ENCODE results near the gene BCKDHB. TPM values are rescaled to one million over a fixed set of nuclear protein-coding genes. Genes with fewer than 3 reads are reported as not detected.
"Not testable (repeated sequence)": the region's sequence is repeated elsewhere in the genome, so short reads cannot be mapped to it uniquely, and the experiment has no call there.

The BCKDHB gene
- total RNA-seq: 10 to 100 TPM; 16.4 to 18.8 TPM

DNA sequence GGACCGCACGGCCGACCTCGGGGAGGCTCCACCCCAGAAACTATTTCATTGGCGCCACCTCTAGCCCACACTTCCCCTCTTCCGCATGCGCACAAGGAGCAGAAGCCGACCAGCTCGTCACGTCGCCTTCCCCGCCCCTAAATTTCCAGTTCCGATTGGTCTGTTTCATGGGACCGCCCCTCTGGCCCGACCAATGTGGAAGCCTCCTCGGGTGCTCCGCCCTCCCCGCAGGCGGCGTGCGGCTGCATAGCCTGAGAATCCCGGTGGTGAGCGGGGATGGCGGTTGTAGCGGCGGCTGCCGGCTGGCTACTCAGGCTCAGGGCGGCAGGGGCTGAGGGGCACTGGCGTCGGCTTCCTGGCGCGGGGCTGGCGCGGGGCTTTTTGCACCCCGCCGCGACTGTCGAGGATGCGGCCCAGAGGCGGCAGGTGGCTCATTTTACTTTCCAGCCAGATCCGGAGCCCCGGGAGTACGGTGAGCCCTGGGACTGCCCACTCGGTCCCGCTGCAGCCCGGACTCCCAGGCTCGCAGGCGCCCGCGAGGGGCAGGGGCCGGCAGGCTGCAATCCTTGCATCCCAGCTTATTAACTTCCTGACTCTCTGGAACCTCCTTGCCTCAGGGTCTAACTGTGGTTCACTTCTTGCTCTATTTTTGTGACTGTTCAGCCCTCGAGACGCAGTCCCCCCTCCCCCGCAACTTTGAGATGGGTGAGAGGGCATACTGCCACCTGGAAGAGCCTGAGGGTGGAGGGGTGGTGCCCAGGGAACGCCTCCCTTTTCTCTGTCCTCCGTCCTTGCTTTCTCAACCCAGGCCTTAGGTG is at the start of gene BCKDHB:
Gene BCKDHB (plus strand): TSS at position 254 of the 818 bp plus-strand sequence. CDS start 23 bp downstream, at position 277.
- Mint-ChIP-seq H3K27ac (peak within 1 kb of the TSS; percentile 91), H3K4me3 (peak within 1 kb of the TSS; percentile 80), H3K4me1 (peaks cover 21% of the 10 kb centered on the region), H3K9me3 (no peaks in the 10 kb centered on the region), H3K36me3 (ENCODE audit: low read depth) (peaks cover 1% of the 10 kb centered on the region), H3K27me3 (peaks cover 8% of the 10 kb centered on the region)
- CTCF ChIA-PET: interaction anchor here (0.8 to 1.5 kb wide), 6 partner anchors 9 to 1647 kb away, joined by 3 read pairs; no protein-coding TSS in a partner anchor
- POLR2A ChIA-PET: no interaction called here
- peak; percentile 99 for DNase-seq

DNA sequence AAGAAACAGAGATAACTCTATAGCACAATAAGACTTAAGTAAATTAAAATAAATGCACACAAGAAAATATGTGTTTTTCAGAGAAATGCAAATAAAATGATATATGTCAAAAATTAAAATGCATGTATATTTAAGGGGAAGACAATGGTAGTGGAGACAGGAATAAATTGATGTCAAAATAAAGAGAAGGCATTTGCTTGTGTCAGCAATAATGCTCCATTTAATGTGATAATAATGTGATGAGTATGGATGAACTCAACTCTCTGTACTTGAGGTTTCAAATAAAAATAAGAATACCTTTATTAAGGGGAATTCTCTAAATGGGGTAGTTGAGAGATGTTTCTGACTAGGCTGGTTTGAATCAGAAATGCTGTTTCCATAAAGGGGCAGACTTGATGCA is 45.7 kb upstream of the BCKDHB start:
- CTCF ChIA-PET: no interaction called here
- H3K27ac Mint-ChIP-seq: no peak overlapping the region
- POLR2A ChIA-PET: no interaction called here
- no peaks in the 10 kb centered on the region for H3K36me3 Mint-ChIP-seq (ENCODE audit: low read depth)
- H3K4me1 Mint-ChIP-seq: no peaks in the 10 kb centered on the region
- no peak for DNase-seq
- no peak overlapping the region for H3K4me3 Mint-ChIP-seq
- no peaks in the 10 kb centered on the region for H3K9me3 Mint-ChIP-seq
- H3K27me3 Mint-ChIP-seq: peaks cover 2% of the 10 kb centered on the region

DNA sequence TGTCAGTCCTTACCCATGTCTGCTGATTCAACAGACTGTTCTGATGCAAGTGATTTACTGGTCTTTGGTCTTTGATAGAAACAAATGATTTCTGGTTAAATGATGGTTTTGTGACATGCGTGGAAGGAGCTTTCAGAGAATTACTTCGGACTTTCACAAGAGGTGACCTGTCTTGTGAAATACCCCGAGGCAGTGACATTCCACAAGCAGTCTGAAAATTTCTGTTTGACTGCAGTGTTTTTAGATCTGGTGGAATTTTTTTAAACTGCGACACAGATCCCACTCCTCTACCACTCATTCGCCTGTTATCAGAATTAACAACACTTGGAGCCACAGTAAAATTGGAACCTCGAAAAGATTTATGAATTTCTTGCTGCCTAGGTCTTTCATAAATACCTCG is 38.3 kb upstream of the BCKDHB start:
- DNase-seq; H3K4me1 Mint-ChIP-seq; H3K9me3 Mint-ChIP-seq; H3K36me3 Mint-ChIP-seq (ENCODE audit: low read depth); H3K27ac Mint-ChIP-seq; H3K27me3 Mint-ChIP-seq; CTCF ChIA-PET; H3K4me3 Mint-ChIP-seq; POLR2A ChIA-PET: not testable (repeated sequence)

DNA sequence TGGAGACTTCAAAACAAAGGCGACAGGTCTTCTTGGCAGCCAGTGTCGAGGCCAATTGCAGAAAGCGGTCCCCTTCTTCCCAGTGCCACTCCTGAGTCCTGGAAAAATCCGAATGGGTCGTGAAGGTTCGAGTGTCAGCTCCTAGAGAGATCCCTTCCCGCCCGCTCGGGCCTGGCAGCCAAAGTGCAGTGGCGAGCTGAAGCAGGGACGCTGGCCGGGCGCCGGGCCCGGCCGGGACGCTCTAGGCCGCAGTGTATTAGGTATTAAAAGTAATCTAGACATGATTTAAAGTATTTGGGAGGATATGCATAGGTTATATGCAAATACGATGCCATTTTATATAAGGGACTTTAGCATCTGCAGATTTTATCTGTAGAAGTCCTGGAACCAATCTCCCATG is 36.0 kb upstream of the BCKDHB start:
- H3K27me3 Mint-ChIP-seq; CTCF ChIA-PET; DNase-seq; H3K9me3 Mint-ChIP-seq; H3K4me1 Mint-ChIP-seq; POLR2A ChIA-PET; H3K4me3 Mint-ChIP-seq; H3K27ac Mint-ChIP-seq; H3K36me3 Mint-ChIP-seq (ENCODE audit: low read depth): not testable (repeated sequence)

DNA sequence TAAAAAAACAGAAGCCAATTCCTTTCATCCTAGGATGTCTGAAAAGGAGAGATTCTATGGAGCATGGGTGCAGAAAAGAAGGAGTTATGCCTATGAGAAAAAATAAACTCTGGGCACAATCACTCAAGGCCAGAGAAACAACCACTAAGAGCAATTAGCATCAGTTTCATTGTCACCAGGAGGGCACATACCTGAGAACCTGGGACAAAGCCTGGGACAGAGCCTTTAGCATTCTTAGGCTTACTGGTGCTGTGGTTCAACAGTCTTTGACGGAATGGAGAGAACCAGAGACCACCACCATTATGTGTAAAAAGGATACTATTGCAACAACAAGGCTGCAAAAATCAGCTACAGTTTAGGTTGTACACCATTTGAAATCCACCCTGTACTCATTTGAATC is 29.4 kb upstream of the BCKDHB start:
- Mint-ChIP-seq H3K27me3 (peaks cover 2% of the 10 kb centered on the region), H3K27ac (no peak overlapping the region), H3K36me3 (ENCODE audit: low read depth) (no peaks in the 10 kb centered on the region), H3K4me3 (no peak overlapping the region), H3K4me1 (peaks cover 4% of the 10 kb centered on the region), H3K9me3 (no peaks in the 10 kb centered on the region)
- CTCF ChIA-PET: no interaction called here
- DNase-seq: no peak
- POLR2A ChIA-PET: no interaction called here

DNA sequence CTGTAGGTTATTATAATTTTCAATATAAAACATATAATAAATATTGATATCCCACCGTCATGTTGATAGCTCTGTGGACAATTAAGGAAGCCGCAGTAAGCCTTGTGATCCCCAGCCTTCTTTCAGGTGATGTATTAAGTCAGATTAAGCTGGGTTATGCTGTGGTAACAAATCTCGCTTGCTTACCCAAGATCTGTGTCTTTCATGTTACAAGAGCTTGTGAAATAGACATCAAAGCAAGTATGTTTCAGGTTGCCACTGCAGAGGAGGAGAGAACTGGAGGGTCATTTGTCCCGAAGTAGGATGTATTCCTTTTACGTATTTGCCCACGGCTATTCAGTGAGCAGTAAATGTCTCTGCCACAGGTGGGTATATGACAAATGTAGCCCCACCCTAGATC is 17.8 kb upstream of the BCKDHB start:
- DNase-seq: no peak
- H3K27ac Mint-ChIP-seq: no peak overlapping the region
- peaks cover 16% of the 10 kb centered on the region for H3K27me3 Mint-ChIP-seq
- no peaks in the 10 kb centered on the region for H3K4me1 Mint-ChIP-seq
- POLR2A ChIA-PET: no interaction called here
- H3K9me3 Mint-ChIP-seq: no peaks in the 10 kb centered on the region
- H3K4me3 Mint-ChIP-seq: no peak overlapping the region
- CTCF ChIA-PET: no interaction called here
- H3K36me3 Mint-ChIP-seq (ENCODE audit: low read depth): no peaks in the 10 kb centered on the region

DNA sequence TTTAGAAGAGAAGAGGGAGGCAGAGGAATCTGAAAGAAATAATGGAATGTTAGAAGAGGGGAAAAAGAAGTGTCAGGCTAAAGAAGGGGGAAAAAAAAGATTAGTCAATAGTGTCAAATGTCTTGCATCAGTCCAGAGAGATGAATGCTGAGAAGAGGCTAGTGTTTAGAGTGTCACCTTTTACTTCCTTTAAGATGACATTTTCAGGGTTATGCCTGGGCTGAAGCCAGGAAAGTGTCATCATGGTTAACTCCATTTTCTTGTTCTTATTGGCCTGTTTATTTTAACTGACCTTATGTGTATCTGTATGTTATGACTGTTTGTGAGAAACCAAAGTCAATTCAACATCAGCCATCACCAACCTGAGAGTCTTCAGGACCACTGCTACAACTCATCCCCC is 15.0 kb upstream of the BCKDHB start:
- ChIA-PET POLR2A (no interaction called here), CTCF (interaction anchor here (0.8 to 1.1 kb wide), 2 partner anchors 64 to 172 kb away, joined by 3 read pairs; no protein-coding TSS in a partner anchor)
- Mint-ChIP-seq H3K4me3 (no peak overlapping the region), H3K4me1 (peaks cover 10% of the 10 kb centered on the region), H3K27ac (no peak overlapping the region), H3K9me3 (no peaks in the 10 kb centered on the region), H3K36me3 (ENCODE audit: low read depth) (no peaks in the 10 kb centered on the region), H3K27me3 (peaks cover 13% of the 10 kb centered on the region)
- no peak for DNase-seq

DNA sequence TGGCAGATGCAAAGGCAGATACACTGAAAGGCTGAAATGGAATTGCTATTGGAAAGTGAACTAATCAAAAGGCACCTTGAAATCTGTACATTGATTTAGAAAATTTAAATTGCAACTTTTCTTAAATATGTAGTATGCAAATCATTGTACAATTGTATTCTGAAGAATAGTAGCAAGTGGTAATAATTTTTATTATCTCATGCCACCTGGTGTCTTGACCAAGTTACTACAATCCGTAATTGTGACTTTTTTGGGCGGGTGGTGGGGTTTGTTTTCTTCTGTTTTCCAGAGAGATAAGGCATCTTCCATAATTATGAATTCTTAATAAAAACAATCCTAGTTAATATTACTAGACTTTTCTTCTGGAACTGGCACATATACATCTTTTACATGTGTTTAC is 12.5 kb upstream of the BCKDHB start:
- no peaks in the 10 kb centered on the region for H3K9me3 Mint-ChIP-seq
- POLR2A ChIA-PET: no interaction called here

DNA sequence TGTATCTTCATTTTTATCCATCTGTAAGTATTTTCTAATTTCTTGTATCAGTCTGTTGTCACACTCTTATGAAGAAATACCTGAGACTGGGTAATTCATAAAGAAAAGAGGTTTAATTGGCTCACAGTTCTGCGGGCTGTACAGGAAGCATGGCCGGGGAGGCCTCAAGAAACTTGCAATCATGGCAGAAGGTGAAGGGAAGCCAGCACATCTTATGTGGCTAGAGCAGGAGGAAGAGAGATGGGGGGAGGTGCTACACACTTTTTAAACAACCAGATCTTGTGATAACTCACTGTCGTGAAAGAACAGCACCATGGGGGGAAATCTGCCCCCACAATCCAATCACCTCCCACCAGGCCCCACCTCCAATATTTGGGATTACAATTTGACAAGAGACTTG is 10.9 kb upstream of the BCKDHB start:
- ChIA-PET CTCF (no interaction called here), POLR2A (no interaction called here)
- Mint-ChIP-seq H3K4me3 (no peak overlapping the region), H3K27ac (no peak overlapping the region), H3K9me3 (no peaks in the 10 kb centered on the region), H3K36me3 (ENCODE audit: low read depth) (no peaks in the 10 kb centered on the region), H3K4me1 (peaks cover 10% of the 10 kb centered on the region), H3K27me3 (peaks cover 13% of the 10 kb centered on the region)
- no peak for DNase-seq

More for the DNA sequence above, 12.5 kb upstream of the BCKDHB start:
- Mint-ChIP-seq H3K4me1 (peaks cover 10% of the 10 kb centered on the region), H3K4me3 (no peak overlapping the region), H3K27me3 (peaks cover 13% of the 10 kb centered on the region), H3K36me3 (ENCODE audit: low read depth) (no peaks in the 10 kb centered on the region), H3K27ac (no peak overlapping the region)
- CTCF ChIA-PET: no interaction called here
- DNase-seq: peak; percentile 16

DNA sequence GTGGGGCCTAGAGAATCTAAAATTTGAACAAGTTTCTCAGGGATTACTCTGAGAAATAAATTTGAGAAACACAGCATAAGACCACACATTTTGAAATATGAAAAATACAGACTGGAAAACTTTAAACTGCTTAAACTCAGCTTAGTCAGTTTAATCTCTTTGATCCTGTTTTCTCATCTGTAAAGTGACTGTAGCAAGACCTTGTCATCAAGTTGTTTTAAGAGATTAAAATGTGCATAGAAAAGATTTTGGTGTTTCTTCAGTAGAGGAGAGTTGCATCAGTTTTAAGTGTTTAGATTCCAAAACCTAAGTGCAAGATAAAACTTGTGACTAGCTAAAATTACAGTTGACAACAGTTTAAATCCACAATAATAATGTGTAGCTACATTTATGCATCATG is 8.1 kb upstream of the BCKDHB start:
- no peak overlapping the region for H3K27ac Mint-ChIP-seq
- no peaks in the 10 kb centered on the region for H3K36me3 Mint-ChIP-seq (ENCODE audit: low read depth)
- ChIA-PET POLR2A (no interaction called here), CTCF (interaction anchor here (0.9 kb wide), 1 partner anchor 150 kb away, joined by 4 read pairs; no protein-coding TSS in a partner anchor)
- peaks cover 10% of the 10 kb centered on the region for H3K4me1 Mint-ChIP-seq
- no peaks in the 10 kb centered on the region for H3K9me3 Mint-ChIP-seq
- no peak for DNase-seq
- no peak overlapping the region for H3K4me3 Mint-ChIP-seq
- H3K27me3 Mint-ChIP-seq: peaks cover 14% of the 10 kb centered on the region

DNA sequence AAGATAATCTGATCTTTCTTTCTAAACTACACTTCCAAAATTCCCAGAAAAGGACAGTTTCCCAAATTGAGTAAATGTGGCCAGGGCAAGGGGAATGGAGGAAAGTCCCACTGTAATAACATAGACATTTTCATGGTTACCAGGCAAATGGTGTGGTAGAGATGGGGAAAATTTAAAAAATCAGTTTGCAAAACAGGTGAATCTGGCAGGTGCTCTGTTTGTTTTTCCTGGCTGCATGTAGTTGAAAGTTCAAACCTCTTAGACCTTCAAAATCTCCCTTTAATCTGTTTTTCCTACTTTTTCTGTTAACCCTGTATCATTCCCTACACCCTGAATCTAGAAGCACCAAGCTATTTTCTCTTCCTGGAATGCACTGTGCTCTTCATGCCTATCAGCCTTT is 2.0 kb upstream of the BCKDHB start:
- ChIA-PET POLR2A (no interaction called here), CTCF (interaction anchor here (1.1 to 1.5 kb wide), 2 partner anchors 9 to 158 kb away, joined by 3 read pairs; no protein-coding TSS in a partner anchor)
- Mint-ChIP-seq H3K27ac (no peak overlapping the region), H3K9me3 (no peaks in the 10 kb centered on the region), H3K36me3 (ENCODE audit: low read depth) (peaks cover 1% of the 10 kb centered on the region), H3K27me3 (peaks cover 12% of the 10 kb centered on the region), H3K4me3 (no peak overlapping the region), H3K4me1 (peaks cover 21% of the 10 kb centered on the region)
- DNase-seq: no peak

DNA sequence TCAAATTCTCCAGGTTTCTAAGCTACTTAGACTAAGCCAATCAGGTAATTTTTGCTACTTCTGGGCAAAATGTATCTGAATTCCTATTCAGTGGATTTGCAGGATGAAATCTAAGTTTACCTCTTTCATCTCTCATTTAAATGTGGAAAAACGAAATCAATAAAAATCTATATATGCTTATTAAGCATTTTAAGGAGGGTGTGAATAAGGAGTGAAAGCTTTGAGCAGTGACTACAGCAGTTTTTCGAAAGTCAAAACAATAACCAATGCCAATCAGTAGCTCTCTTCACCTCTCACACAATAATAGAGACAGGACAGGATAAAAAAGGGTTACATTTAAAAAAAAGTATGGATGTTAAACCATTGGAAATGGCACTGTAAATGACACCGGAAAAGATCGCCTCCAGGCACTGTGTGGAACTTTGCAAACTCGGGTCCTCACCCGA is 476 bp upstream of the BCKDHB start:
- H3K4me3 Mint-ChIP-seq: peak overlapping the region; percentile 80
- H3K27me3 Mint-ChIP-seq: peaks cover 8% of the 10 kb centered on the region
- no peak for DNase-seq
- ChIA-PET POLR2A (no interaction called here), CTCF (interaction anchor here (0.8 to 1.1 kb wide), 4 partner anchors 8 to 328 kb away, joined by 3 read pairs; no protein-coding TSS in a partner anchor)
- no peaks in the 10 kb centered on the region for H3K9me3 Mint-ChIP-seq
- H3K27ac Mint-ChIP-seq: peak overlapping the region; percentile 89
- H3K36me3 Mint-ChIP-seq (ENCODE audit: low read depth): peaks cover 1% of the 10 kb centered on the region
- peaks cover 21% of the 10 kb centered on the region for H3K4me1 Mint-ChIP-seq

DNA sequence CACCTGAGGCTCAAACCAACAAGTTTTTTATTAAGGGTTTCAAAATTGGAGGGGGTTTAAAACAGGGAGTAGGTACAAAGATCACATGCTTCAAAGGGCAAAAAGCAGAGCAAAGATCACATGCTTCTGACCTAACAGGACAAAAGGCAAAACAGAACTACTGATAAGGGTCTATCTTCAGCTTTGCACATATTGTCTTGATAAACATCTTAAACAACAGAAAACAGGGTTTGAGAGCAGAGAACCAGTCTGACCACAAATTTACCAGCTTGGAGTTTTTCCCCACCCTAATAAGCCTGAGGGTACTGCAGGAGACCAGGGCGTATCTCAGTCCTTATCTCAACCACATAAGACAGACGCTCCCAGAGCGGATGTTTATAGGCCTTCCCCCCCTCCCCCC is 16.1 kb downstream of the BCKDHB start:
- H3K36me3 Mint-ChIP-seq (ENCODE audit: low read depth): peaks cover 14% of the 10 kb centered on the region
- H3K27ac Mint-ChIP-seq, CTCF ChIA-PET, H3K9me3 Mint-ChIP-seq, POLR2A ChIA-PET, DNase-seq, H3K4me1 Mint-ChIP-seq, H3K4me3 Mint-ChIP-seq, H3K27me3 Mint-ChIP-seq: not testable (repeated sequence)
